Measurements from ENCODE around the gene LPP.

GRCh38 chr3:188156056-188156455 lies 2.1 kb downstream of the LPP start:
- no peak for TF ChIP-seq POLR2A (IDR thresholded peaks at IDR 0.05; ENCODE audit: low read depth, low read length)
- TF ChIP-seq POLR2AphosphoS5 (IDR thresholded peaks at IDR 0.05; ENCODE audit: low read depth, low read length), result no peak
